ENCODE measurements around the gene SHROOM3. TPM values are rescaled to one million over a fixed set of nuclear protein-coding genes. Genes with fewer than 3 reads are reported as not detected.

Gene SHROOM3
- total and polyA plus RNA-seq, 2 experiments from 2014 or later = 11.3 to 73.5 TPM

GRCh38 chr4:76533314-76533713 is 98.3 kb downstream of the SHROOM3 start:
- Histone ChIP-seq H3F3A (replicated peaks; ENCODE audit: low read depth) (no peaks in the 10 kb centered on the region), H3K4me2 (no peak overlapping the region), H3K9me2 (ENCODE audit: insufficient read depth) (0 out of 2 replicates have a peak, but pooled peaks cover 8% of the 10 kb centered on the region), H3K4me3 (no peak overlapping the region), H3K36me3 (ENCODE audit: insufficient read depth) (no peaks in the 10 kb centered on the region), H3K27ac (ENCODE audit: low read depth) (no peak overlapping the region), H3K79me2 (replicated peaks; ENCODE audit: insufficient read depth) (no peaks in the 10 kb centered on the region), H3K27me3 (ENCODE audit: insufficient read depth) (no peaks in the 10 kb centered on the region), H3K4me1 (ENCODE audit: insufficient read depth) (peaks cover 9% of the 10 kb centered on the region; the same call in 1 of the 2 replicates), H2AFZ (no peak overlapping the region), H4K20me1 (replicated peaks; ENCODE audit: insufficient read depth) (no peaks in the 10 kb centered on the region)
- Mint-ChIP-seq H3K9me3 (no peaks in the 10 kb centered on the region), H3K4me3 (no peak overlapping the region), H3K27ac (no peak overlapping the region), H3K36me3 (ENCODE audit: low read depth) (no peaks in the 10 kb centered on the region), H3K4me1 (peaks cover 12% of the 10 kb centered on the region; the same call in 2 of the 3 replicates), H3K27me3 (ENCODE audit: insufficient read depth, low read depth, poor library complexity) (no peaks in the 10 kb centered on the region)
- TF ChIP-seq, protein P1, sequence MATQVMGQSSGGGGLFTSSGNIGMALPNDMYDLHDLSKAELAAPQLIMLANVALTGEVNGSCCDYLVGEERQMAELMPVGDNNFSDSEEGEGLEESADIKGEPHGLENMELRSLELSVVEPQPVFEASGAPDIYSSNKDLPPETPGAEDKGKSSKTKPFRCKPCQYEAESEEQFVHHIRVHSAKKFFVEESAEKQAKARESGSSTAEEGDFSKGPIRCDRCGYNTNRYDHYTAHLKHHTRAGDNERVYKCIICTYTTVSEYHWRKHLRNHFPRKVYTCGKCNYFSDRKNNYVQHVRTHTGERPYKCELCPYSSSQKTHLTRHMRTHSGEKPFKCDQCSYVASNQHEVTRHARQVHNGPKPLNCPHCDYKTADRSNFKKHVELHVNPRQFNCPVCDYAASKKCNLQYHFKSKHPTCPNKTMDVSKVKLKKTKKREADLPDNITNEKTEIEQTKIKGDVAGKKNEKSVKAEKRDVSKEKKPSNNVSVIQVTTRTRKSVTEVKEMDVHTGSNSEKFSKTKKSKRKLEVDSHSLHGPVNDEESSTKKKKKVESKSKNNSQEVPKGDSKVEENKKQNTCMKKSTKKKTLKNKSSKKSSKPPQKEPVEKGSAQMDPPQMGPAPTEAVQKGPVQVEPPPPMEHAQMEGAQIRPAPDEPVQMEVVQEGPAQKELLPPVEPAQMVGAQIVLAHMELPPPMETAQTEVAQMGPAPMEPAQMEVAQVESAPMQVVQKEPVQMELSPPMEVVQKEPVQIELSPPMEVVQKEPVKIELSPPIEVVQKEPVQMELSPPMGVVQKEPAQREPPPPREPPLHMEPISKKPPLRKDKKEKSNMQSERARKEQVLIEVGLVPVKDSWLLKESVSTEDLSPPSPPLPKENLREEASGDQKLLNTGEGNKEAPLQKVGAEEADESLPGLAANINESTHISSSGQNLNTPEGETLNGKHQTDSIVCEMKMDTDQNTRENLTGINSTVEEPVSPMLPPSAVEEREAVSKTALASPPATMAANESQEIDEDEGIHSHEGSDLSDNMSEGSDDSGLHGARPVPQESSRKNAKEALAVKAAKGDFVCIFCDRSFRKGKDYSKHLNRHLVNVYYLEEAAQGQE (IDR thresholded peaks at IDR 0.05; ENCODE audit: unreplicated experiment) = no peak
- TF ChIP-seq NANOG (IDR thresholded peaks at IDR 0.05; ENCODE audit: borderline replicate concordance) (no peak), CTCF (conservative IDR thresholded peaks at IDR 0.05; ENCODE audit: low read depth in 2 of 2) (no peak), EZH2 (IDR thresholded peaks at IDR 0.05; ENCODE audit: low read depth, unreplicated experiment) (no peak), STAT1 (IDR thresholded peaks at IDR 0.05; ENCODE audit: unreplicated experiment) (no peak), ETS1 (IDR thresholded peaks at IDR 0.05) (no peak), ZNF114 (CRISPR knock-in tag; IDR thresholded peaks at IDR 0.05) (no peak), CREB1 (CRISPR knock-in tag; IDR thresholded peaks at IDR 0.05; ENCODE audit: low read depth) (no peak)
- DNase-seq (ENCODE audit: low spot score) (no peak), ATAC-seq (no peak)

Data from GM23338 (cell line).